OCI-LY1 (cell line): ENCODE measurements around the gene VGF.

ENCODE experiments used
- CTCF ChIP-seq: fragments of 200-600 bp; sonication (generic), shearing (Covaris generic); IDR thresholded peaks from 2 replicates; pipeline ENCODE4 v1.5.1; 2017; ENCODE audit warnings: mild to moderate bottlenecking, antibody characterized with exemption, low read length, moderate library complexity, mixed read lengths
- EZH2 ChIP-seq: fragments of 200-600 bp; sonication (generic), shearing (Covaris generic); IDR thresholded peaks from 2 replicates; pipeline ENCODE4 v1.8.0; 2017; ENCODE audit warnings: borderline replicate concordance, mixed run types, mild to moderate bottlenecking, antibody characterized with exemption, low read length, moderate library complexity, mixed read lengths

- TF ChIP-seq CTCF = no peak
- TF ChIP-seq EZH2 = no peak
Observed at GRCh38 chr7:101207459-101207858, 42.1 kb upstream of the VGF start.
